Measurements from ENCODE around the gene CALCOCO2.
A peak's percentile ranks its signal among the peaks of the same experiment; 100 is the strongest.
"Not testable (repeated sequence)": the region's sequence is repeated elsewhere in the genome, so short reads cannot be mapped to it uniquely, and the experiment has no call there.

Gene CALCOCO2

DNA sequence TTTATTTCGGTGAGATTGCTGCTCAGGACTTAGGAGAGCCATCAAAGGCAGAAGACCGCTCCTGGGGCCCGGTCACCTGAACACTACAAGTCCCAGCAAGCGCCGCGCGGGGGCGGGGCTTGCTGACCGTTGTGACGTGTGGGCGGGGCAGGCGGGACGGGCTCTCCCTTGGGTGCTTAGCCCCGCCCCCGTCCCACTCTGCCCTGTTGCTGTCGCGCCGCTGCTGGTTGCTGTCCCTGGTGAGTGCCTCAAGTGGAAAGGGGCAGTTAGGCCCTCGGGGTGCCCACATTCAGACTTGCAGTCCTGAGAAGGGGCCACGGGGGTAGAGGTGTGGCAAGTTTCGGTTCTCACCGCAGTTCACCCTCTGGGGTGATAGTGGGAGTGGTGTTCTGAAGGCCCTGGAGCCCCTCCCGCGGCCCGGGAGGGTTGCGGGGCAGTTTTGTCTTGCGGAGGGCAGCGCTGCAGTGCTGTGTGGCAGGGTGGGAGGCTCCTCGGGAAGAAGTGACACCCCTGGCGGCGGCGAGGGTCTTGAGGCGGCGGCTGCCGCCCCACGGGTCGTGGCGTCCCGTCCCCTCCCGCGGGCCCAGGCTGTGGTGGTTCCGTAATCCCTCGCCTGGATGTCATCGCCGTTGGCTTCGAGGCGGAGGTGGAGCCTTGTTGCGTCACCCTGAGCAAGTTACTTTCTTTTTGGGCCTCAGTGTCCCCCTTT is at the start of gene CALCOCO2:
Gene CALCOCO2, plus strand, starts transcription at position 196 of the 709 bp plus-strand sequence. CDS start 10,673 bp downstream, outside the sequence.
- DNase-seq (ENCODE audit: low read depth in 4 of 4, low spot score in 1 of 4): peak; percentile 56 to 87 (median 78)

DNA sequence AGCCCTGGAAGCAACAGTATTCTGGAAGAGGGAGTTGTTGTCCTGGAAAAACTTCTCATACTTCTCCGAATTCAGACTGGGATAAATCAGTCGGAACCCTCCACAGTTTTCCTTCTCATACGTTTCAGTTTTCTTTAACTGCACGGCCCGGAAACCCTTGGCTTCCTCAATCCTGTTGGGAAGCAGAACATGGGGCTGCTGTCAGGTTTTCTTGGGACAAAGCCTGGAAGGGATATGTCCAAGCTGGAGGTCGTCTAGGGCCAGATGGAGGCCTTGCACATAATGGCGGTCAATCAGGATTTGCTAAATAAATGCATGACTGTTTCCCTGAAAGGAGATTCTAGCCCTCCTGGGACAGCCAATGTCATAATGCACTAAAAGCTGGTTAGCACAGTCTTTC is 43.0 kb upstream of the CALCOCO2 start:
- no peak for DNase-seq (ENCODE audit: low read depth in 4 of 4, low spot score in 1 of 4)

GRCh38 chr17:48790607-48791127 is 40.2 kb upstream of the CALCOCO2 start:
- no peak for DNase-seq (ENCODE audit: low read depth in 4 of 4, low spot score in 1 of 4)

- DNase-seq (ENCODE audit: low read depth in 4 of 4, low spot score in 1 of 4): peak in 1 of 4 experiments; percentile 21
Measured at GRCh38 chr17:48791128-48792032, 39.5 kb upstream of the CALCOCO2 start.

GRCh38 chr17:48792033-48792798 is 38.6 kb upstream of the CALCOCO2 start:
- DNase-seq (ENCODE audit: low read depth in 4 of 4, low spot score in 1 of 4): no peak

DNA sequence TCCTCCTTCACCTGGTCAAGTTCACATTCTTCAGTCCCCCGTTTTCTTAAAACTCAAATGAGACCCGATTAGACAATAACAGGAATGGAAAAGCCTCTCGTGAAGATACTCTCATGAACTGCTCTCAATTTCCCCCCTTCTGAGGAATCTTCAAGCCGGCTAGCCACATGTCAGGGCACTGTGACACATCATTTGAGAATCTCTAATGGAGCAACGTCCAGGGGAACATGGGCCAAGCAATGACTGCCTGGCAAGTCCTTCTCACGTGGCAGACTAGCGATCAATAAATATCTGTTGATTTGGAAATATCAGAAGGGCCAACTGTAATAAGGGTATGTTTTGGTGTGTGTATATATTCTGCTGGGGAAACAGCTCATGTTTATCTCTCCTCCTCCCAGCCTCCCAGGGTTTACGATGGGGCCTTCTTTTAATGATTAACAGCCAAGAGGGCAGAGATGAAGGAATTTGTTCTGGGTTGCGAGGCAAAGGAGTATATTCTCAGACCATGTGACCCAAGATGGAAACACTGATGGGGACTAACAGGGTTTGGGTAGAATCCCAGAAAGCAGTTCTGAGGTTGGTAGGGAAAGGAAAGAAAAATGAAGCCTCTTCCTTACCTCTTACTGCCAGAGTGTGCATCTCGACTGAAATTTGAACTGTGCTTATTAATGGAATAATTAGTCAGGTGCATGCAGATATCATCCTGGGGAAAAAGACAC is 35.2 kb upstream of the CALCOCO2 start:
- no peak for DNase-seq (ENCODE audit: low read depth in 4 of 4, low spot score in 1 of 4)

GRCh38 chr17:48796163-48796522 is 34.7 kb upstream of the CALCOCO2 start:
- not testable (repeated sequence) for DNase-seq (ENCODE audit: low read depth in 4 of 4, low spot score in 1 of 4)

GRCh38 chr17:48799069-48799723 is 31.6 kb upstream of the CALCOCO2 start:
- no peak for DNase-seq (ENCODE audit: low read depth in 4 of 4, low spot score in 1 of 4)

DNA sequence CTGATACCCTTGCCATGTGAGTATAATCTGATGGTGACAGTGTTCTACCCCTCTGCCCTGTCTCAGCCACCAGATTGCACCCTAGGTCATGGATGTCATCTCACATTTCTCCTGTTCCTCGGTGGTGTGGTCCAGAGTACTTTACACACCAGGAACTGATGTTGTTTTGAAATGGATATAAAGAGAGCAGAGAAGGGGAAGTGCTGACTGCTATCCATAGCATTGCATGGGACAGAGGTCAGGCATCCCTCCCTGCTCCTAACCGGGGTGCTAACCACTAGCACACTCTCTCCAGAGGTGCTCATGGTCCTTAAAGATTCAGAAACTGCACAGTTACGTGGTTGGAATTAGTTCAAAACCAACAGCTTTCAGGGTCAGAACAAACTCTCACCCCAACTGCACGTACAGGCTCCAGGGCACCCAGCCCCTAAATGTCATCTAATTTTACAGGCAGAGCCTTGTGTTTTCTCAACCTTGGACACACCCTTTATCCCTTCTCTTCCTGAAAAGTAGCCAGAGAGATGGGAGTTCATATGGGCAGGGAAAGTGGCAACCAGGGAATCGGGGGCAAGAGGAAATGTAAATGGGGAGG is 30.1 kb upstream of the CALCOCO2 start:
- no peak for DNase-seq (ENCODE audit: low read depth in 4 of 4, low spot score in 1 of 4)

- peak; percentile 48 to 62 (median 57) for DNase-seq (ENCODE audit: low read depth in 4 of 4, low spot score in 1 of 4)
Measured at GRCh38 chr17:48804936-48805411, 25.9 kb upstream of the CALCOCO2 start.

GRCh38 chr17:48809182-48809581 is 21.7 kb upstream of the CALCOCO2 start:
- DNase-seq (ENCODE audit: low read depth in 4 of 4, low spot score in 1 of 4): no peak

DNA sequence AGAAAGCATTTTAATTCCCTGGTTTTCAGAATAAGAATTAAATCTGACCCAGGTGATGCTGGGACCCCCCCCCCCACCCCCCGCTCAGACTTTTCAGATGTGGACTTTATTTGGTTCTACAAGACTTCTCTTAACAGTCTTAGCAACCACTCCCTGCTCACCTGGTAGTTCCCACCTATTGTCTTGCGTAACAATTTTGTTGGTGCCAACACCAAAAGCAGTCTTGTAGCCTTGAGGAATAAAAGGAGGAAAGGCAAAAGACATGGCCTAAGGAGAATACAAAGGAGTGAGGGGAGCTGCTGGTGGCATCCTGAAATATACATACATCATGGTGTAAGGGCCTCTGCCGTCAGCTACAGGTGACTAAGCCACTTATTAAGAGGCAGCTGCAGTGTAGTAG is 18.8 kb upstream of the CALCOCO2 start:
- DNase-seq (ENCODE audit: low read depth in 4 of 4, low spot score in 1 of 4): no peak

- DNase-seq (ENCODE audit: low read depth in 4 of 4, low spot score in 1 of 4): peak; percentile 17 to 33 (median 29)
Measured at GRCh38 chr17:48814504-48814903, 16.3 kb upstream of the CALCOCO2 start.

GRCh38 chr17:48815311-48815710 is 15.5 kb upstream of the CALCOCO2 start:
- DNase-seq (ENCODE audit: low read depth in 4 of 4, low spot score in 1 of 4): no peak

DNA sequence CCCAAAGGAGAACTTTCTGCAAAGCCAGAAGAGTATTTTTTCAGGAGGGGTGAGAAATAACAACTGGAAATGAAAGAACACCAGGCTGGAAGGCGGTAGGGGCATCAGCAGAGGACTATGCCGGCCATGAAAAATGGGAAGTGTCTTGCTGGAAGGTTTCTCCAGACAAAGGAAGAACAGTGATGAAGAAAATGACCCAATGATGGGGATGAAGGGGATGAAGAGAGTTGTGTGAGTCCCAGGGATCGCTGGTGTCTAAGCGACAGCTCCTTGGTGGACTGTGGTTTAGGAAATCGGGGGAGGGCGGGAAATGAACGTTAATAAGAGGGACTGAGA is 14.4 kb upstream of the CALCOCO2 start:
- DNase-seq (ENCODE audit: low read depth in 4 of 4, low spot score in 1 of 4): no peak

GRCh38 chr17:48816774-48817590 is 13.9 kb upstream of the CALCOCO2 start, which contains the start of gene TTLL6:
Gene TTLL6, minus strand, starts transcription at chr17:48817229. Its CDS starts 157 bp downstream, at chr17:48817072.
- peak; percentile 32 to 72 (median 54) for DNase-seq (ENCODE audit: low read depth in 4 of 4, low spot score in 1 of 4)

DNA sequence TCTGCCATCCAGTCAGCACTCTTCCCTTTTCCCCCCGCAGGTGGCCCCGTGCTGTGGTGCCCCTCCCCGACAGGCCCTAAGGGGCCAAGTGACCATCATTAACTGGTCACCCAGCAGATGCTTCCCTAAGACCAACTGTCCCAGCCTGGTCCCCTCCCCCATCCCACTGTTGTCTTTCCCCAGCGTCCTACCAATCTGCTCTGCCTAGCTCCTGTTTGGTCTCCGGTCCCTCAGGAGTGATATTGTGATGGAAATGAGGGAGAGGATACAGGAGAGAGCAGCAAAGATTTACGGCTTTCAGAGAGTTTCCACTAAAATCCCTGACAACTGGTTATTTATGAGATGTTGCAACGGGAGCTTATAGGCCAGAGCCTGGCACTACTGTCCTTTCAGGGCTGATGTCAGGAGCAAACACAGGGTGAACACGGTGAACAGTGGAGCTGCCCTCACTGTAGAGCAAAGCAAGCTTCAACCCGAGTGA is 12.4 kb upstream of the CALCOCO2 start:
- DNase-seq (ENCODE audit: low read depth in 4 of 4, low spot score in 1 of 4): no peak

DNA sequence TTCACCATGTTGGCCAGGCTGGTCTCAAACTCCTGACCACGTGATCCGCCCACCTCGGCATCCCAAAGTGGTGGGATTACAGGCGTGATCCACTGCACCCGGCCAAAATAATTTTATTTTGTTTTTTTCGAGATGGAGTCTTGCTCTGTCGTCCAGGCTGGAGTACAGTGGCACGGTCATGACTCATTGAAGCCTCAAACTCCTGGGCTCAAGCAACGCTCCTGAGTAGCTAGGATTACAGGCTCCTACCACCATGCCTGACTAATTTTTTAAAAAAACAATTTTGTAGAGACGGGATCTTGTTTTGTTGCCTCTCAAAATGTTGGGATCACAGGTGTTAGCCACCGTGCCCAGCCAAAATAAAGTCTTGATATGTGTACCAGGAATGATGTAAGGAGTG is 11.4 kb upstream of the CALCOCO2 start:
- no peak for DNase-seq (ENCODE audit: low read depth in 4 of 4, low spot score in 1 of 4)
